ENCODE measurements around the gene GRM2.

The GRM2 gene

DNA sequence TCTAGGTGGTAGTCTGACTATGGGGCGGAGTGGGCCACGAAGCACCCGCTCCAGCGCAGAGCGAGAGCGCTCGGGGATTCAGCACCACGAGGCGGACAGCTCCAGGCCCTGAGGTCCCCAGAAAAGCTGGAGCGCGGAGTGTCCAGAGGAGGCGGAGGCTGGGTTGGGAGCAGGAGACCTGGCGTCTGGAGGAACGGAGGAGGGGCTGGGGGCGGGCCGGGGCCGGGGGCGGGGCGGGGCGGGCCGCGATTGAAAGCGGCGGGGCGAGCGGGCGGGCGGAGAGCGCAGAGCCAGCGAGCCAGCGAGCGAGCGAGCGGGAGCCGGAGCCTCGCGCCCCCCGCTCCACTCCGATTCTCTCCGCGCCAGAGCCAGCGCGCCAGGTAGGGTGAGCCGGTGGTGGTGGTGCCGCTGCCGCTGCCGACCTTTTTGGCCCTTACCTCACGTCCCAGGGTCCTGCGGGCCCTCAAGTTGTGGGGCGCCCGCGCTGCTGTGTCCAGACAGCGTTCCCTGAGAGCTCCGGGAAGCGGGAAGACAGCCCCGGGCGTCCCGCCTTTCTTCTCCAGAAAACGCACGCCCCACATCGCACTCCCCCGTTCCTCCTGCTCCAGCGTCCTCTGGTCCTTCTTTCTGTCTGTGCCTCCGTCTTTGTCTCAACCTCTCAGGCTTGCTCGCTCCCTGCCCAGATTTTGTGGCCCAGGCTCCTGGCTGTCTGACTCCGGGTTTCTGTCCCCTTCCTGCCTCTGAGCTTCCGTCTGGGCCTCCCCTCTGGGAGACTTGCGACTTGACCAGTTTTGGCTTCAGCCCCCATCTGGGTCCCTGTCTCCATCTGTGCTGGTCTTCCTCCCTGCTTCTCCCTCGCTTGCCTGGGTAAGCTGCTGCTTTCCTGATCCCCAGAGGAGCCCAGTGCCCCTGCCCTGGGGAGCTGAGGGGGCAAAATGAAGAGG, at the start of gene GRM2:
Gene GRM2 (plus strand): TSS at position 281 of the 944 bp plus-strand sequence. CDS start 1,916 bp downstream, outside the sequence.
- DNase-seq: peak in 36 of 58 donors; percentile 16 to 74 (median 42)

DNA sequence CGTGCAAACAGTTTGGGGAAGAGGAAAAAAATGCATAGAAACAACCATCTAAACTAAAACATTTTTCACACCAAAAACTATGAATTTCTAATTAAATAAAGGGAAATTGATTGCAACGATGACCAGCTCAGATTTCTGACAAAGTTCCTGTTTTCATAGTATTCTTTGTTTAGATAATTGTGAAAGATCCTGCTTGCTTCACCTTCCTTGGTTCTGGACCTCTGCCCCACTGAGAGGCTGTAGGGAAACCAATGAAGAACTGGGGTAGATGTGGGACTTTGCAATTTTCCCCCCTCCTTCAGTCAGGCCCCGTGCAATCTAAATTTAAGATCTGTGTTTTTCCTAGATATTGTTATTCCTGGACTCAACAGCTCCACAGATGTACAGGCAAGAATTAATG, 49.6 kb upstream of the GRM2 start:
- no peak for DNase-seq

GRCh38 chr3:51659942-51660341, 46.9 kb upstream of the GRM2 start:
- DNase-seq: no peak

GRCh38 chr3:51662456-51662855, 44.4 kb upstream of the GRM2 start:
- DNase-seq: no peak

DNA sequence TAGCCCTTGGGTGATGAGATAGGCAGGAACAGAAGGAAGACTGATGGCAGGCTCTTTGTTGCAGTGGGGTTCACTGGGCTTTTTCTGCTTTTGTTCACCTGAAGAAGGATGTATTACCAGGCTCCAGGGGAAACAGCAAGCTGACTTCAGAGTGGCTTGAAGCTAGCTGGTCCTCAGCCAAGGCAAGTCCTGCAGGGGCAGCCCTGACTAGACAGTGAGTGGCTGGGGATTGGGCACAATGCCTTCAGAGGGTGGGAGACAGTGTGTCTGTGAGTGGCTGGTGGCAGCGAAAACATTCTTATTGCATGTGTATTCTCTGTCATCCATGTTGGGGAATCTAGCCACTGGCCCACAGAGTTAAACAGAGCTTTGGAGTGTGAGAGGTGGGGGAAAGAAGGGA, 38.1 kb upstream of the GRM2 start:
- DNase-seq: no peak

DNA sequence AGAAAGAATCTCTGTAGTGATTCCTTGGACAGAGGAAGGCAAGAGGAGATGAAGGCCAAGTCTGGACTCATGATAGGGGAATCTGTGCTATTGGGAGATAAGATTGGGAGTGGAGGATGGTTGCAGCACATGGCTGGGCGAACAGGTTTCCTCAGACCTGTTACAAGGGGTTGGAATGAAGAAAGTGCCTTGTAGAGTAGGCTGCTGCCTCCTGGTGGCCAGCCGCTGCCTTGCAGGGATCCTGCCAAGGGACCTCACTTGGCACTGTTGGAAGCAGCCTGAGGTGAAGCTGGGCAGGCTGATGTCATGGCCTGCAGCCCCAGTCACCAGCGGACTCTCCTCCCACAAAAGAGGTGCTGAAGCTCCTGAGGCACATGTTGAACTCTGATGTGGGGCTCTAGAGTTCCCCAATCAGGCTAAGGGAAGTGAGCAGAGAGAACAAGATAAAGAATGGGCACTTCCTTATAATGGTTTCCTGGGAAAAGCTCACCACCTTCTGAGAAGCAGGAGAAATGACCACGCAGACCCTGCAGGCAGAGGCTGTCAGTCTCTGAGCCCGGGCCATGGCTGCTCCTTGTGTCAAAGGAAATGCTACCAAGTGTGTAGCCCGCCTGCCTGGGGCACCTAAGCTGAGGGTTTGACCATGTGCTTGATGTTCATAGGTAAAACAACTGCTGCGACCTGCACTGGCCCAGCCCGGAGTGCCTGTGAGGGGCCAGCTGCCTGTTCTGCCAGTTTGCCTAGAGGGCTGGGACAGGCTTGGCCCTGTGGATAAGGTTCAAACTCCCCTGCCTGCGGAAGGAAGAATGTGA, 37.4 kb upstream of the GRM2 start:
- peak in 51 of 58 donors; percentile 24 to 88 (median 54) for DNase-seq

GRCh38 chr3:51670053-51670822, 36.6 kb upstream of the GRM2 start:
- no peak for DNase-seq

DNA sequence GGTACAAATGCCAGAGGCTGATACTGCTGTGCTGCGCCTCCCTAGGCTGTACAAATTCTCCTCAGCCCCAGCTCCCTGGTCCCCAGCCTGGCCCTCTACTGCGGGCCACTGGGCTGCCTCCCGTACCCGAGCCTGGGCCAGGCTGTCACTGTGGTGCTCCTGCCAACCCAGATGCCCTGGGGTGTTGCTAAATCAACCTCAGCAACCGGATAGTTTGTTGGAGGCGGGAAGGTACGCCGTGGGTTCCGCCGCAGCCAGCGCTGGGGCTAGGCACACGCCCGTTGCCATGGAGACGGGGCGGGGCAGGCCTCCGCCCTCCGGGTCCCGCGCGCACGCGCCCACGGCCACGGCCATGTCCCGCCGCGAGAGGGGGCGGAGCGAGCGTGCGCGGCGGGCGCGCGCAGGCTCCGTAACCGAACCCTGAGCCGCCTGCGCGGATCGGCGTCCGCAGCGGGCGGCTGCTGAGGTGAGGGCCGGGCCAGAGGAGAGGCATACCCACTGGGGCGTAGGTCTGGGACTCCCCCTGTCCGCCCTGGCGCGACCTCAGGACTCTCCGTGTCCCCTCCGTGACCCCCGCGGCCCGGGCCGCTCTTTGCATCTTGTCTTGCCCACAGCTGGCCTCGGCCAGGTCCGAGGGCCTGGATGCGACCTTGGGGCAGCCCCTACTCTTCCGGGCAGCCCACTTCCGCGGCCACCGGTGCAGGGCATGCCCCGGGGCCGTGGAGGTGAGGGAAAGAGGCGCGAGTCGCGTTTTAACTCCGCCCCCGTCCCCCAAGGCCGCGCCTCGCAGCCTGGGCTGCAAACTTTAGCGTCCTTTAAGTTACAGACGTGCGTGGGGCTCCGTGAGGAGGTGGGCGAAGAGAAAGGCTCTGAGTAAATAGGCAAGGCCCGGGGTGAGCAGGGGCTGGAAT, 35.8 kb upstream of the GRM2 start, which contains the start of gene TEX264:
Gene TEX264 (plus strand): TSS at position 430 of the 911 bp plus-strand sequence. CDS start 3,053 bp downstream, outside the sequence.
- DNase-seq: peak in 55 of 58 donors; percentile 35 to 87 (median 74)

GRCh38 chr3:51671734-51672475, 35.0 kb upstream of the GRM2 start:
- DNase-seq: peak in 26 of 58 donors; percentile 13 to 59 (median 30)

GRCh38 chr3:51673181-51673801, 33.6 kb upstream of the GRM2 start:
- DNase-seq: peak in 1 of 58 donors; percentile 26

DNA sequence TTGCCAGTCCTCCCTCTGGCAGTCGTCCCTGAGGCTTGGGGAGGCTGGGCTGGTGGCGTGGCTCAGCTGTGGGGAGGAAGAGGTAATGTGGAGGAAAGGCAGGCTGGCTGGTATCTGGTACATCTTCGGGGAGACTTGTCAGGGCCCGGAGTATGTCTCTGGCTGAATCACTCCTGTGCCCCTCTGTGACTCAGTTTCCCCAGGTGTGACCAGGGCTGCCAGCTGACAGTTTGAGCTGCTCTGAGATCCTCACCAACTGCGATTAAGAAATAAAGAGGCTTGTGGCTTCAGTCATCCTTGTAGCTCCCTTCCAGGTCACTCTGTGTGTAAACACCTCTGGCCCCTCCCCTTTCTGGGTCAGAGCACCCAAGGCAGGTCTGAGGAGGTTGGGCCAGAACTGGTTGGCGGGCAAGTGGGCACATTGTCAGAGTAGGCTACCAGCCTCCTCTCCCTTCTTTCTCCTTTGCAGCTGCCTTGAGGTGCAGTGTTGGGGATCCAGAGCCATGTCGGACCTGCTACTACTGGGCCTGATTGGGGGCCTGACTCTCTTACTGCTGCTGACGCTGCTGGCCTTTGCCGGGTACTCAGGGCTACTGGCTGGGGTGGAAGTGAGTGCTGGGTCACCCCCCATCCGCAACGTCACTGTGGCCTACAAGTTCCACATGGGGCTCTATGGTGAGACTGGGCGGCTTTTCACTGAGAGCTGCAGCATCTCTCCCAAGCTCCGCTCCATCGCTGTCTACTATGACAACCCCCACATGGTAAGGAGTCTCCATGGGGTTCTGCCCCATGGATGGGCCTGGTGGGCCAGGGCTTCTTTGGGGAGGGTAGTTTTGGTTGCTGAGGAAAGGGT, 32.8 kb upstream of the GRM2 start:
- DNase-seq: no peak

- DNase-seq: no peak
Measured at GRCh38 chr3:51675201-51675611, 31.7 kb upstream of the GRM2 start.

GRCh38 chr3:51676102-51676640, 30.7 kb upstream of the GRM2 start:
- no peak for DNase-seq

- no peak for DNase-seq
Measured at GRCh38 chr3:51677358-51677757, 29.5 kb upstream of the GRM2 start.

DNA sequence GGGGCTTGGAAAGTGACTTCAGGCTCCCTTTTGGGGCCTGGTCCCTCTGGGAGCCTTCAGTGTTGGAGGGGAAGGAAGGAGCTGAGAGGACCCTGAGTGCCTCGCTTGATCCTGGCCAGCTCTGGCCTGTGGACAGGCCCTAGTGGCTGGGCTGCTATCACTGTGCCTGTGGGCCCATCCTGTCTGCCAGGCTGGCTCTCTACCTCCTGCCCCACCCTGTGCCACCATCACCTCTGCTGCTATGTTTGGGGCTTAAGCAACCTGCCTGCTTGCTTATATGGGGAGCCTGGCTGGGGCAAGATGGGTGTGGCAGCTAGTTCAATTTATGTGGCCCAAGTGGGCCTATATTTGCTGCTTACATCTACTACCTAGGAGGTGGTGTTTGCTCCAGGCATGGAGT, 28.7 kb upstream of the GRM2 start:
- no peak for DNase-seq

DNA sequence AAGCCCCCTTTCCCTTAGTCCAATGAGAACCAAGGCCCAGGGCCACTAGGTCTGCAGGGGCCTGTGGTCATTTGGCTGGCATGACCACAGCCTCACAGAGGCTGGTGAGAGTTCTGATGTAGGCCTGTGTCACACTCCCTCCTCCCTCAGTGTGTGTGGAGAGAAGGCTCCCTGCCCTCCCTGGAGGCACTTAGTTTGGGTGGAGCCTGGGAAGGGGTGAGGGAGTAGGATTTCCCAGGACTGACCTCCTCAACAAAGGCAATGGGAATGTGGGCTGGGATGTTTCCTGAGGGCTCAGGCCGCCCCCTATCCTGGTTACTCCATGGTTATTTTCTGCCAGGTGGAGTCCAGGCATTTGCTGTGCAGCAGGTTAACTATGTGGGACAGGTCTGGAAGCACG, 28.2 kb upstream of the GRM2 start:
- no peak for DNase-seq

DNA sequence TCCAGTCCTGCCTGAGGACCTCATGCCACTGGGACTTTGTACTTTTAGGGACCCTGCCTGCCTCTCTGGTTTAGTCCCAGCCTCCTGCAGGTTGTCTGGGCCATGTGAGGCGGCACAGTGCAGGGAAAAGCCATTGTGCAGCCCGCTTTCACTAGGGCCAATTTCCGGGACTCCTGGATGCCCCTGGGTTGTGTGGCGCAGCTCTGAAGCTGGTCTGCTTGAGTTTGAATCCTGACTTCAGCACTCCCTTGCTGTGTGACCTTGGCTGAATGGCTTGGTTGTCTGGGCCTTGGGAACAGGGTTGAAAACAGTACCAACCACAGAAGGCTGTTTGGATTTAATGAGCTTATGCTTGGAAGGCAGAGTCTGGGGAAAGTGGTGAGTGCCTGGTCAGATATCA, 27.6 kb upstream of the GRM2 start:
- DNase-seq: no peak

GRCh38 chr3:51679777-51680176, 27.1 kb upstream of the GRM2 start:
- DNase-seq: no peak

Measured in anterior cingulate cortex (tissue), 58 donors.